Measurements from ENCODE around the gene PCGF6. TPM values are rescaled to one million over a fixed set of nuclear protein-coding genes. Genes with fewer than 3 reads are reported as not detected.
"Not testable (repeated sequence)": the region's sequence is repeated elsewhere in the genome, so short reads cannot be mapped to it uniquely, and the experiment has no call there.

The PCGF6 gene
- total RNA-seq, 8 experiments from 2014 or later: 6.2 to 15.4 (median 7.9) TPM

GRCh38 chr10:103276251-103276895 is 74.6 kb downstream of the PCGF6 start:
- ATAC-seq (replicated peaks in 6 of 8): peak in 5 of 8 experiments; percentile 12 to 43 (median 28)
- Histone ChIP-seq H3K4me3 (peak overlapping the region; percentile 60 to 98 (median 70)), H3K4me1 (replicated peaks in 1 of 2) (peaks cover 4 to 7% of the 10 kb centered on the region in 2 donors), H3K27ac (peak overlapping the region; percentile 62 to 67)
- 0 to 90% (median 19%) methylated on average over 1 to 6 of the region's 21 CpGs; no CpG with 5 or more reads in 3 of the 10 experiments for WGBS, 10 experiments
- in situ Hi-C loops (cut with MboI; ENCODE audit: low pct_unique_long_range_greater_than_20kb in 2 of 9, low sequenced_read_pairs in 9 of 9, unreplicated experiment in 9 of 9): no loop called here

DNA sequence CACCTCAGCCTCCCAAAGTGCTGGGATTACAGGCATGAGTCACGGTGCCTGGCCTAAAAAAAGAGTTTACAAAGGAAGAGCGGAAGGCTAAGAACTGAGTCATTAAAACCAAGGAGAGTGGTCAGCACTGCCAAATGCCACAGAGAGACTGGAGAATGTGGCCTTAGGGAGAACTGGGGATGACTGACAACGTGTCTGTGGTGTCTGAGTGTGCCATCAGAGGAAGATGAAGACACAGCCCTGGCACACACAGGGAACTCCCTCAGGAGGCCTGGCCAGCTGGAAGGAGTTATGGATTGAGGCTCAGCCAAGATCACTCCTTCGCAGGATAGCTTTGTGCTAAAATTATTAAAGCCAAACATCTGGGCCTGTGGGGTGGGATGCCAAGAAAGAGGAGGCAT is 77.9 kb downstream of the PCGF6 start:
- in situ Hi-C loops (cut with MboI; ENCODE audit: low pct_unique_long_range_greater_than_20kb in 2 of 9, low sequenced_read_pairs in 9 of 9, unreplicated experiment in 9 of 9): no loop called here
- ATAC-seq (replicated peaks in 6 of 8): peak in 3 of 8 experiments; percentile 3 to 92 (median 74)
- Histone ChIP-seq H3K27ac (no peak overlapping the region), H3K4me1 (replicated peaks in 1 of 2) (peaks cover 4% of the 10 kb centered on the region in 2 donors), H3K4me3 (no peak overlapping the region)
- 6 to 62% (median 50%) methylated on average over 1 to 4 of the region's 4 CpGs; no CpG with 5 or more reads in 5 of the 10 experiments for WGBS, 10 experiments

DNA sequence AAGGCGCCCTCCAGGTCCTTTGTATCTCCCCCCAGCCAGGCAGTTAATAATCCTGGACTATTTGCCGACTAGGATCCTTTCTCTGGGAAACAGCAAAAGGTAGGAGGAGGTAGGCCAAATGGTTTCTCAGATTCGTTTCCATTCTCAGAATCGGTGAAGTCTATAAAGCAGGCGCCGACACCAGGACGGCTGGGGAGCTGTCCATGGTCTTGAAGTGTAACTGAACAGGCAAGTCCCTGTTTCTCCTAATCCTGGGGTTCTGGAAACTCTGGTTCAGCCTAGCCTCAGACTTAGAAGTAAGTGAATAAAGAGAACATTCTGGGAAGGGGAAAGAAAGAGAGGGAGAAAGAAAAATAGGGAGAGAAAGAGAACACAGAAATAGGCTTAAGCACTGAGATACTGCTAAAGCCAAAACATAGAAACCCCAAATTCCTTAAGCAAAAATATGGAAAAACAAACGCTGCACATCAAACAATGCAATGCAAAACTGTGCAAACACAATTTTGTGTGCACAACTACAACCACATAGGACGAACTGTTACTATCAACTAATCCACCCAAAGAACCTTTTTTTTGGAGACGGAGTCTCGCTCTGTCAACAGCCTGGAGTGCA is 85.1 kb downstream of the PCGF6 start:
- in situ Hi-C loops (cut with MboI; ENCODE audit: low pct_unique_long_range_greater_than_20kb in 2 of 9, low sequenced_read_pairs in 9 of 9, unreplicated experiment in 9 of 9): no loop called here
- 0 to 60% (median 36%) methylated on average over 1 to 11 of the region's 11 CpGs for WGBS, 10 experiments
- no peak overlapping the region for H3K27ac ChIP-seq
- no peaks in the 10 kb centered on the region for H3K4me1 ChIP-seq (replicated peaks in 1 of 2)
- peak in 5 of 8 experiments; percentile 41 to 66 (median 53) for ATAC-seq (replicated peaks in 6 of 8)
- H3K4me3 ChIP-seq: no peak overlapping the region

DNA sequence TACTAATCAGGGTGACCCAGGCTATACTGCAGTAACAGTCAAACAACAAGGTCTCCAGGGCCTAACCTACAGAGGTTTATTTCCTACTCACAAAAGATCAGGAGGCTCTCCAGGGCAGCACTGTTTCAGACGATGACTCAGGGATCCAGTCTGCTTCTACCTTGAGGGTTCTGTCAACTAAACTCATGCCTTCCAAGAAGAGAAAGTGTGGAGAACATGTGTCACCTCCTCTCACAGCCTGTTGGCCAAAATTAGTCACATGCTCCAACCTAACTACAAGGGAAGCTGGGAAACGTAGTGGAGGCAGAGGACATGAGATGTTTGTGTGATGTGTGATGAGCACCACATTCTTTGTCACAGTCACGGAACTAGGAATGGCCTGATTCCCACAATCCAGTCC is 88.7 kb downstream of the PCGF6 start:
- no peak overlapping the region for H3K27ac ChIP-seq
- no peaks in the 10 kb centered on the region for H3K4me1 ChIP-seq (replicated peaks in 1 of 2)
- in situ Hi-C loops (cut with MboI; ENCODE audit: low pct_unique_long_range_greater_than_20kb in 2 of 9, low sequenced_read_pairs in 9 of 9, unreplicated experiment in 9 of 9): no loop called here
- WGBS, 10 experiments: 13 to 100% (median 52%) methylated on average over 1 to 3 of the region's 3 CpGs; no CpG with 5 or more reads in 3 of the 10 experiments
- ATAC-seq (replicated peaks in 6 of 8): no peak
- no peak overlapping the region for H3K4me3 ChIP-seq

DNA sequence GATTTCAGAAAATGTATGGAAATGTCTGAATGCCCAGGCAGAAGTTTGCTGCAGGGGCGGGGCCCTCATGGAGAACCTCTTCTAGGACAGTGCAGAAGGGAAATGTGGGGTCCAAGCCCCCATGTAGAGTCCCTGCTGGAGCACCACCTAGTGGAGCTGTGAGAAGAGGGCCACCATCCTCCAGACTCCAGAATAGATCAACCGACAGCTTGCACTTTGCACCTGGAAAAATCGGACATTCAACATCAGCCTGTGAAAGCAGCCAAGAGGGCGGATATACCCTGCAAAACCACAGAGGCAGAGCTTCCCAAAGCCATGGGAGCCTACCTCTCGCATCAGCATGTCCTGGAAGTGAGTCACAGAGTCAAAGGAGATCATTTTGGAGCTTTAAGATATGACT is 91.0 kb downstream of the PCGF6 start:
- WGBS, 10 experiments: 73 to 86% (median 82%) methylated on average over 1 to 4 of the region's 5 CpGs; no CpG with 5 or more reads in 6 of the 10 experiments
- no peak overlapping the region for H3K27ac ChIP-seq
- ATAC-seq (replicated peaks in 6 of 8): no peak
- H3K4me1 ChIP-seq (replicated peaks in 1 of 2): no peaks in the 10 kb centered on the region
- in situ Hi-C loops (cut with MboI; ENCODE audit: low pct_unique_long_range_greater_than_20kb in 2 of 9, low sequenced_read_pairs in 9 of 9, unreplicated experiment in 9 of 9): no loop called here
- H3K4me3 ChIP-seq: no peak overlapping the region

- in situ Hi-C loops (cut with MboI; ENCODE audit: low pct_unique_long_range_greater_than_20kb in 2 of 9, low sequenced_read_pairs in 9 of 9, unreplicated experiment in 9 of 9): not testable (repeated sequence)
Observed at GRCh38 chr10:103258928-103259327, 92.0 kb downstream of the PCGF6 start.

GRCh38 chr10:103257812-103258211 is 93.1 kb downstream of the PCGF6 start:
- Histone ChIP-seq H3K27ac (no peak overlapping the region), H3K4me3 (no peak overlapping the region), H3K4me1 (replicated peaks in 1 of 2) (no peaks in the 10 kb centered on the region)
- ATAC-seq (replicated peaks in 6 of 8): no peak
- in situ Hi-C loops (cut with MboI; ENCODE audit: low pct_unique_long_range_greater_than_20kb in 2 of 9, low sequenced_read_pairs in 9 of 9, unreplicated experiment in 9 of 9): no loop called here

More at GRCh38 chr10:103258928-103259327, 92.0 kb downstream of the PCGF6 start:
- not testable (repeated sequence) for H3K4me3 ChIP-seq; ATAC-seq (replicated peaks in 6 of 8); H3K4me1 ChIP-seq (replicated peaks in 1 of 2); H3K27ac ChIP-seq
- WGBS, 10 experiments: 51 to 100% (median 77%) methylated on average over 2 to 4 of the region's 4 CpGs; no CpG with 5 or more reads in 5 of the 10 experiments

GRCh38 chr10:103256613-103257012 is 94.3 kb downstream of the PCGF6 start:
- in situ Hi-C loops (cut with MboI; ENCODE audit: low pct_unique_long_range_greater_than_20kb in 2 of 9, low sequenced_read_pairs in 9 of 9, unreplicated experiment in 9 of 9): no loop called here
- 70 to 100% (median 93%) methylated on average over 1 of the region's 1 CpG; no CpG with 5 or more reads in 4 of the 10 experiments for WGBS, 10 experiments
- Histone ChIP-seq H3K4me3 (no peak overlapping the region), H3K27ac (no peak overlapping the region), H3K4me1 (replicated peaks in 1 of 2) (no peaks in the 10 kb centered on the region)
- ATAC-seq (replicated peaks in 6 of 8): no peak

- in situ Hi-C loops (cut with MboI; ENCODE audit: low pct_unique_long_range_greater_than_20kb in 2 of 9, low sequenced_read_pairs in 9 of 9, unreplicated experiment in 9 of 9): no loop called here
- H3K4me3 ChIP-seq: no peak overlapping the region
- 12 to 80% (median 56%) methylated on average over 1 to 4 of the region's 4 CpGs for WGBS, 10 experiments
- no peaks in the 10 kb centered on the region for H3K4me1 ChIP-seq (replicated peaks in 1 of 2)
- peak in 3 of 8 experiments; percentile 61 to 100 (median 99) for ATAC-seq (replicated peaks in 6 of 8)
- no peak overlapping the region for H3K27ac ChIP-seq
Observed at GRCh38 chr10:103254538-103255325, 96.2 kb downstream of the PCGF6 start.

GRCh38 chr10:103254113-103254512 is 96.8 kb downstream of the PCGF6 start:
- H3K27ac ChIP-seq: no peak overlapping the region
- H3K4me3 ChIP-seq: no peak overlapping the region
- 49 to 96% (median 83%) methylated on average over 1 to 3 of the region's 3 CpGs for WGBS, 10 experiments
- no peaks in the 10 kb centered on the region for H3K4me1 ChIP-seq (replicated peaks in 1 of 2)
- ATAC-seq (replicated peaks in 6 of 8): no peak
- in situ Hi-C loops (cut with MboI; ENCODE audit: low pct_unique_long_range_greater_than_20kb in 2 of 9, low sequenced_read_pairs in 9 of 9, unreplicated experiment in 9 of 9): no loop called here

Other genes starting within 250 kb of the PCGF6 start
- 100 to 1,000 TPM in 1 of 8 experiments, 10 to 100 TPM in 7; 39.5 to 103 (median 55.2) TPM for gene NT5C2, start 157.9 kb downstream of the PCGF6 start, total RNA-seq
- 1 to 10 TPM in 1 of 8 experiments, under 1 TPM in 5, not detected in 2; 0.09 to 1.3 (median 0.25) TPM for gene RPEL1, start 105.3 kb downstream of the PCGF6 start, total RNA-seq
- gene INA, start 74.0 kb downstream of the PCGF6 start, total RNA-seq: 100 to 1,000 TPM in 6 of 8 experiments, 10 to 100 TPM in 1, 1 to 10 TPM in 1; 1.9 to 271 (median 160) TPM
- gene TAF5, start 16.8 kb upstream of the PCGF6 start, total RNA-seq: 10 to 100 TPM in 2 of 8 experiments, 1 to 10 TPM in 6; 2.5 to 11.0 (median 7.9) TPM
- 100 to 1,000 TPM; 657 to 961 (median 829) TPM for gene ATP5MK, start 45.3 kb upstream of the PCGF6 start, total RNA-seq
- gene PDCD11, start 45.5 kb upstream of the PCGF6 start, total RNA-seq: 10 to 100 TPM; 20.6 to 60.1 (median 39.2) TPM
- 10 to 100 TPM in 3 of 8 experiments, 1 to 10 TPM in 5; 1.1 to 32.8 (median 3.7) TPM for gene CALHM2, start 101.2 kb upstream of the PCGF6 start, total RNA-seq
- gene CALHM1, start 107.8 kb upstream of the PCGF6 start, total RNA-seq: under 1 TPM; 0.05 to 0.59 (median 0.23) TPM
- 1 to 10 TPM in 1 of 8 experiments, under 1 TPM in 1, not detected in 6; 0.36 to 1.8 TPM for gene CALHM3, start 128.1 kb upstream of the PCGF6 start, total RNA-seq
- gene NEURL1, start 142.6 kb upstream of the PCGF6 start, total RNA-seq: 10 to 100 TPM in 1 of 8 experiments, 1 to 10 TPM in 7; 1.6 to 11.7 (median 6.0) TPM

Measured in motor neuron (in vitro differentiated cells).